Testis (tissue), 3 donors: ENCODE data around the gene CHD5. TPM values are rescaled to one million over a fixed set of nuclear protein-coding genes. Genes with fewer than 3 reads are reported as not detected.

Source experiments
- DNase-seq: peaks from one replicate; pipeline ENCODE4 v3.0.0-alpha.2; 2019
- H3K27ac ChIP-seq, 2 donors: fragments of 200-600 bp; sonication (generic); one replicate each; pipeline ENCODE4 v1.5.1; 2019
- H3K27me3 ChIP-seq: fragments of 200-600 bp; sonication (generic); one replicate; pipeline ENCODE4 v1.5.1; 2019
- H3K36me3 ChIP-seq: fragments of 200-600 bp; sonication (generic); one replicate; pipeline ENCODE4 v1.5.1; 2017; ENCODE audit warnings: low read depth; ENCODE audit errors: missing control alignments
- H3K4me1 ChIP-seq: fragments of 200-600 bp; sonication (generic); one replicate; pipeline ENCODE4 v1.5.1; 2019
- H3K4me3 ChIP-seq, 2 donors: fragments of 200-600 bp; sonication (generic); one replicate each; pipeline ENCODE4 v1.5.1; 2017 to 2019
- H3K9me3 ChIP-seq: fragments of 200-600 bp; sonication (generic); one replicate; pipeline ENCODE4 v1.5.1; 2017
- POLR2A ChIP-seq: fragments of 450-650 bp; IDR thresholded peaks from one replicate; pipeline ENCODE4 v1.6.1; 2017; ENCODE audit warnings: antibody characterized with exemption, mild to moderate bottlenecking, moderate library complexity
- WGBS, 2 donors: methylation state at CpG; one replicate each; pipeline ENCODE4 v1.1.5; 2018; 5-methylcytosine and 5-hydroxymethylcytosine counted together
- intact Hi-C: fragments of 100-400 bp; cut with DNase I; formaldehyde crosslinking; loops from one replicate; pipeline ENCODE4 v1.15.1; 2023; ENCODE audit warnings: low total_unique reads
- polyA plus RNA-seq: library from polyadenylated mRNA; stranded (reverse); fragments of 350-450 nt; fragmentation: Illumina TruSeq; extraction: RNeasy Lipid Tissue Mini Kit (QIAGEN cat#74804); gene quantifications from one replicate; pipeline ENCODE4 v1.2.3, GENCODE V29; 2014; ENCODE audit warnings: low read depth, low replicate concordance; ENCODE audit not compliant: insufficient read depth
- total RNA-seq, 2 donors: library from RNA; depleted of rRNA; stranded (reverse); fragments of >200 nt; gene quantifications; one replicate each; pipeline ENCODE4 v1.2.3, GENCODE V29; 2016
- TF ChIP-seq, protein P1 (sequence below), 3 experiments: fragments of 450-650 bp in 2 of 3; fragments of 200-600 bp in 1 of 3; sonication (generic) in 1 of 3; IDR thresholded peaks; one replicate each; pipeline ENCODE4 v1.5.1; 2016 to 2019; ENCODE audit warnings: antibody characterized with exemption in 3 of 3, mild to moderate bottlenecking in 2 of 3, moderate library complexity in 1 of 3

The CHD5 gene
- total and polyA plus RNA-seq, 3 donors from 2014 or later = 42.1 to 67.5 (median 63.1) TPM

DNA sequence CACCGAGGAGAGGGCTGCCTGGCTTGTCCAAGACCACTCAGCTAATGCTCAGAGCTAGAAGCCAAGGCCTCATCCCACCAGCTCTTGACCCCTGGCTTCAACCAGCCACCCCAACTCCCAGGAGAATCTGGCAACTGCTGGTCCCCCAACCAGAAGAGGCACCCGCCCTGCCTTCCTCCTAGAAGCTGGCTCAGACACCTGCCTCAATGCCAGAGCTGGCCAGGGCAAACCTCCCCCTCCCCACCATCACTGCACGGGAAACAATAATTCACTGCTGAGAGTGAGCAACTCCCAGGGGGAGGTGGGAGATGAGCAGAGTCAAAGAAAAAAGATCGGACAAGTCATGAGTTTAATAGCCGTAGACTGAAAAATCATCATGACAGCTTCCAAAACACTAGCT, 3.3 kb downstream of the CHD5 start:
- no peak for DNase-seq
- Histone ChIP-seq H3K27ac (no peak overlapping the region), H3K36me3 (no peaks in the 10 kb centered on the region), H3K4me3 (no peak overlapping the region), H3K9me3 (no peaks in the 10 kb centered on the region), H3K4me1 (peaks cover 4% of the 10 kb centered on the region), H3K27me3 (no peaks in the 10 kb centered on the region)
- TF ChIP-seq, protein P1, sequence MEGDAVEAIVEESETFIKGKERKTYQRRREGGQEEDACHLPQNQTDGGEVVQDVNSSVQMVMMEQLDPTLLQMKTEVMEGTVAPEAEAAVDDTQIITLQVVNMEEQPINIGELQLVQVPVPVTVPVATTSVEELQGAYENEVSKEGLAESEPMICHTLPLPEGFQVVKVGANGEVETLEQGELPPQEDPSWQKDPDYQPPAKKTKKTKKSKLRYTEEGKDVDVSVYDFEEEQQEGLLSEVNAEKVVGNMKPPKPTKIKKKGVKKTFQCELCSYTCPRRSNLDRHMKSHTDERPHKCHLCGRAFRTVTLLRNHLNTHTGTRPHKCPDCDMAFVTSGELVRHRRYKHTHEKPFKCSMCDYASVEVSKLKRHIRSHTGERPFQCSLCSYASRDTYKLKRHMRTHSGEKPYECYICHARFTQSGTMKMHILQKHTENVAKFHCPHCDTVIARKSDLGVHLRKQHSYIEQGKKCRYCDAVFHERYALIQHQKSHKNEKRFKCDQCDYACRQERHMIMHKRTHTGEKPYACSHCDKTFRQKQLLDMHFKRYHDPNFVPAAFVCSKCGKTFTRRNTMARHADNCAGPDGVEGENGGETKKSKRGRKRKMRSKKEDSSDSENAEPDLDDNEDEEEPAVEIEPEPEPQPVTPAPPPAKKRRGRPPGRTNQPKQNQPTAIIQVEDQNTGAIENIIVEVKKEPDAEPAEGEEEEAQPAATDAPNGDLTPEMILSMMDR (IDR thresholded peaks at IDR 0.05) = no peak
- no peak for TF ChIP-seq POLR2A
- intact Hi-C loops = no loop called here
- 55 to 74% methylated on average over 4 to 5 of the region's 5 CpGs for WGBS, 2 donors

GRCh38 chr1:6175411-6175828, 4.7 kb downstream of the CHD5 start:
- Histone ChIP-seq H3K4me1 (no peaks in the 10 kb centered on the region), H3K4me3 (no peak overlapping the region), H3K27ac (no peak overlapping the region), H3K27me3 (no peaks in the 10 kb centered on the region), H3K9me3 (no peaks in the 10 kb centered on the region), H3K36me3 (no peaks in the 10 kb centered on the region)
- no peak for DNase-seq
- intact Hi-C loops = no loop called here
- 94 to 95% methylated on average over 6 of the region's 6 CpGs for WGBS, 2 donors
- TF ChIP-seq, protein P1 (IDR thresholded peaks at IDR 0.05) = no peak
- no peak for TF ChIP-seq POLR2A

DNA sequence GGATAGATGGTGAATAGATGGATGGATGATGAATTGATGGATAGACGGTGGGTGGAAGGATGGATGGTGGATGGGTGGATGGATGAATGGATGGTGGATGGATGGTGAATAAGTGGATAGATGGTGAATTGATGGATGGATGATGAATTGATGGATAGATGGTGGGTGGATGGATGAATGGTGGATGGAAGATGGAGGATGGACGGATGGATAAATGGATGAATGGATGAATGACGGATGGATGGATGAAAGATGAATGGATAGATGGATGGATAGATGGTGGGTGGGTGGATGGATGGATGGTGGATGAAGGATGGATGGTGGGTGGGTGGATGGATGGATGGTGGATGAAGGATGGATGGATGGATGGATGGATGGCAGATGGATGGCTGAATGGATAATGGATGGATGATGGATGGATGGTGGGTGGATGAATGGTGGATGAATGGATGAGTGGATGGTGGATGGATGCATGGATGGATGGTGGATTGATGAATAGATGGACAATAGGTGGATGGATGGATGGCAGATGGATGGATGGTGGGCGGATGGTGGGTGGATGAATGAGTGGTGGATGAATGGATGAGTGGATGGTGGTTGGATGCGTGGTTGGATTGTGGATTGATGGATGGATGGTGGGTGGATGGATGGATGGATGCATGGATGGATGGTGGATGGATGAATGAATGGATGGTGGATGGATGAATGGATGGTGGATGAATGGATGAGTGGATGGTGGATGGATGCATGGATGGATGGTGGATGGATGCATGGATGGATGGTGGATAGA, 5.3 kb downstream of the CHD5 start:
- no peaks in the 10 kb centered on the region for H3K9me3 ChIP-seq
- 85 to 96% methylated on average over 5 of the region's 5 CpGs for WGBS, 2 donors
- no peaks in the 10 kb centered on the region for H3K36me3 ChIP-seq
- no peaks in the 10 kb centered on the region for H3K27me3 ChIP-seq
- no peak overlapping the region for H3K27ac ChIP-seq
- no peak for DNase-seq
- no peaks in the 10 kb centered on the region for H3K4me1 ChIP-seq
- intact Hi-C loops = no loop called here
- H3K4me3 ChIP-seq = no peak overlapping the region
- TF ChIP-seq, protein P1 (IDR thresholded peaks at IDR 0.05) = no peak
- no peak for TF ChIP-seq POLR2A

- TF ChIP-seq, protein P1 (IDR thresholded peaks at IDR 0.05) = no peak
- no peak for TF ChIP-seq POLR2A
- Histone ChIP-seq H3K4me3 (no peak overlapping the region), H3K9me3 (no peaks in the 10 kb centered on the region), H3K27me3 (no peaks in the 10 kb centered on the region), H3K36me3 (no peaks in the 10 kb centered on the region), H3K4me1 (no peaks in the 10 kb centered on the region), H3K27ac (no peak overlapping the region)
- 85 to 86% methylated on average over 7 to 10 of the region's 10 CpGs for WGBS, 2 donors
- intact Hi-C loops = no loop called here
- DNase-seq = no peak
These were observed 7.6 kb downstream of the CHD5 start for GRCh38 chr1:6172549-6172948.
